T-helper 2 cell (primary cell): Measurements from ENCODE around the gene NBR1.
A peak's percentile ranks its signal among the peaks of the same experiment; 100 is the strongest.
"Not testable (repeated sequence)": the region's sequence is repeated elsewhere in the genome, so short reads cannot be mapped to it uniquely, and the experiment has no call there.

ENCODE experiments used
- DNase-seq, 5 experiments: peaks; one replicate each; pipeline versions ENCODE4 v3.0.0 to v3.0.0-alpha.2; 2012 to 2022

NBR1 gene

GRCh38 chr17:43213545-43213944 is 42.5 kb downstream of the NBR1 start:
- no peak for DNase-seq

- no peak for DNase-seq
Measured at GRCh38 chr17:43215341-43215740, 44.3 kb downstream of the NBR1 start.

- no peak for DNase-seq
Measured at GRCh38 chr17:43216369-43216761, 45.4 kb downstream of the NBR1 start.

GRCh38 chr17:43216762-43217613 is 46.0 kb downstream of the NBR1 start:
- no peak for DNase-seq

GRCh38 chr17:43217614-43218087 is 46.6 kb downstream of the NBR1 start:
- DNase-seq: no peak

GRCh38 chr17:43219001-43219400 is 48.0 kb downstream of the NBR1 start:
- no peak for DNase-seq

GRCh38 chr17:43219746-43220380 is 48.8 kb downstream of the NBR1 start:
- DNase-seq: no peak

- no peak for DNase-seq
Measured at GRCh38 chr17:43220511-43221125, 49.6 kb downstream of the NBR1 start.

- no peak for DNase-seq
Measured at GRCh38 chr17:43224146-43224705, 53.2 kb downstream of the NBR1 start.

GRCh38 chr17:43226393-43226792 is 55.4 kb downstream of the NBR1 start:
- DNase-seq: no peak

- not testable (repeated sequence) for DNase-seq
Measured at GRCh38 chr17:43228020-43228782, 57.2 kb downstream of the NBR1 start, which contains the start of gene CCDC200. CCDC200 (minus strand) TSS chr17:43228623; CDS start chr17:43228554, 69 bp downstream.

- not testable (repeated sequence) for DNase-seq
Measured at GRCh38 chr17:43231205-43232020, 60.4 kb downstream of the NBR1 start.

- peak in 1 of 5 experiments; percentile 23 for DNase-seq
Measured at GRCh38 chr17:43232021-43232699, 61.1 kb downstream of the NBR1 start.

GRCh38 chr17:43233263-43233662 is 62.2 kb downstream of the NBR1 start:
- DNase-seq: not testable (repeated sequence)

- DNase-seq: not testable (repeated sequence)
Measured at GRCh38 chr17:43233877-43234276, 62.9 kb downstream of the NBR1 start, which contains the start of gene RNU2-1. RNU2-1 (minus strand) TSS chr17:43233977.

GRCh38 chr17:43239597-43239996 is 68.6 kb downstream of the NBR1 start:
- DNase-seq: not testable (repeated sequence)

GRCh38 chr17:43240596-43241352 is 69.8 kb downstream of the NBR1 start:
- DNase-seq: not testable (repeated sequence)

GRCh38 chr17:43246456-43246855 is 75.4 kb downstream of the NBR1 start:
- DNase-seq: peak in 1 of 5 experiments; percentile 57
